ENCODE data around the gene CYP27A1.

DNA sequence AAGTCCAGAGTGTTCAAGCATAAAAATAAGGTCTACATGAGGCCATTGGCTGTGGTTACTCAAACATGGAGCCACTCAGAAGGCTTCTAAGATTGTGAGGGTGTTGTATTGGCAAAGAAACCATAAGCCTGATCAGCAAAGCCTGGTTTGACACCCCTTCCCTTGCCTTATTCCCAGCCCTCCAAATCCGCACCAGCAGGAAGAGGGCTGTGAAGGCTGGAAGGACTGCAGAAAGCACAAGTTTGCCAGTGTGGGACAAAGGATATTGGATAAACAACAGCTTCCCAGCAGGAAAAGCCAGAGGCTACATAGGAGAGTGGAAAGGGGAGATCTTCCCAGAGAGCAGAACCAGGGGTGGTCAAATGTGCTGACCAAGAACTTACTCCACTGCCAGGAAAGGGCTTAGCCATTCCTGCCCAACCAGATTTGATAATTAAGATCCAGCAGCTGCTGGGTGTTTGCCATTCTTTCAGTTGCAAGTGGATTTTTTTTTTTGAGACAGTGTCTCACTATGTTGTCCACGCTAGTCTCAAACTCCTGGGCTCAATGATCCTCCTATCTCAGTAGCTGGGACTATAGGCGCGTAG lies 51.2 kb downstream of the CYP27A1 start:
- TF ChIP-seq POLR2AphosphoS5 (IDR thresholded peaks at IDR 0.05; ENCODE audit: insufficient read depth in 1 of 2, low read depth in 1 of 2): no peak
- TF ChIP-seq, protein P1, sequence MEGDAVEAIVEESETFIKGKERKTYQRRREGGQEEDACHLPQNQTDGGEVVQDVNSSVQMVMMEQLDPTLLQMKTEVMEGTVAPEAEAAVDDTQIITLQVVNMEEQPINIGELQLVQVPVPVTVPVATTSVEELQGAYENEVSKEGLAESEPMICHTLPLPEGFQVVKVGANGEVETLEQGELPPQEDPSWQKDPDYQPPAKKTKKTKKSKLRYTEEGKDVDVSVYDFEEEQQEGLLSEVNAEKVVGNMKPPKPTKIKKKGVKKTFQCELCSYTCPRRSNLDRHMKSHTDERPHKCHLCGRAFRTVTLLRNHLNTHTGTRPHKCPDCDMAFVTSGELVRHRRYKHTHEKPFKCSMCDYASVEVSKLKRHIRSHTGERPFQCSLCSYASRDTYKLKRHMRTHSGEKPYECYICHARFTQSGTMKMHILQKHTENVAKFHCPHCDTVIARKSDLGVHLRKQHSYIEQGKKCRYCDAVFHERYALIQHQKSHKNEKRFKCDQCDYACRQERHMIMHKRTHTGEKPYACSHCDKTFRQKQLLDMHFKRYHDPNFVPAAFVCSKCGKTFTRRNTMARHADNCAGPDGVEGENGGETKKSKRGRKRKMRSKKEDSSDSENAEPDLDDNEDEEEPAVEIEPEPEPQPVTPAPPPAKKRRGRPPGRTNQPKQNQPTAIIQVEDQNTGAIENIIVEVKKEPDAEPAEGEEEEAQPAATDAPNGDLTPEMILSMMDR (IDR thresholded peaks at IDR 0.05): no peak
- no peak for TF ChIP-seq POLR2A (IDR thresholded peaks at IDR 0.05)

Measured in vagina (tissue), 2 donors.